H1 (cell line): ENCODE data around the gene PTPRG.

Experiments used
- BCL11A ChIP-seq, 2 experiments: IDR thresholded peaks; one replicate each; pipeline ENCODE4 v1.6.1; 2011; ENCODE audit warnings: low read depth in 2 of 2, low read length in 2 of 2, mild to moderate bottlenecking in 2 of 2
- HDAC2 ChIP-seq, 2 experiments: fragments of 300-600 bp in 1 of 2; sonication (generic) in 1 of 2; IDR thresholded peaks; 2 replicates each; pipeline ENCODE4 v1.6.1; 2011 to 2012; ENCODE audit warnings: low read depth in 2 of 2, low read length in 2 of 2, mild to moderate bottlenecking in 2 of 2, moderate library complexity in 2 of 2, borderline replicate concordance in 1 of 2, inconsistent platforms in 1 of 2
- JUN ChIP-seq: IDR thresholded peaks from 2 replicates; pipeline ENCODE4 v1.6.1; 2011; ENCODE audit warnings: low read depth, mild to moderate bottlenecking, improper control_type of control experiment, low read length
- JUND ChIP-seq: IDR thresholded peaks from 2 replicates; pipeline ENCODE4 v1.6.1; 2011; ENCODE audit warnings: mild to moderate bottlenecking, improper control_type of control experiment, low read length
- POLR2A ChIP-seq, 2 experiments: IDR thresholded peaks; 1 replicate in 1 of 2; 2 replicates in 1 of 2; pipeline ENCODE4 v1.6.1; 2011; ENCODE audit warnings: low read depth in 2 of 2, low read length in 2 of 2, mild to moderate bottlenecking in 2 of 2; ENCODE audit errors: control extremely low read depth in 1 of 2
- RAD21 ChIP-seq, 2 experiments: IDR thresholded peaks in 1 of 2; conservative IDR thresholded peaks in 1 of 2; 2 replicates each; pipeline ENCODE4 v1.6.1; 2011; ENCODE audit warnings: low read depth in 2 of 2, low read length in 2 of 2, improper control_type of control experiment in 1 of 2, inconsistent platforms in 1 of 2, mild to moderate bottlenecking in 1 of 2, moderate library complexity in 1 of 2
- SIRT6 ChIP-seq: IDR thresholded peaks from one replicate; pipeline ENCODE4 v1.7.1; 2012; ENCODE audit warnings: low read length, inconsistent platforms
- SUZ12 ChIP-seq: fragments of 200-600 bp; sonication (generic); IDR thresholded peaks from 2 replicates; pipeline ENCODE4 v1.6.1; 2012; ENCODE audit warnings: mild to moderate bottlenecking, inconsistent platforms, low read length, moderate library complexity, mixed read lengths
- TAF1 ChIP-seq: IDR thresholded peaks from 2 replicates; pipeline ENCODE4 v1.6.1; 2011; ENCODE audit warnings: mild to moderate bottlenecking, low read depth, low read length
- YY1 ChIP-seq: IDR thresholded peaks from 2 replicates; pipeline ENCODE4 v1.6.1; 2011; ENCODE audit warnings: low read depth, mild to moderate bottlenecking, low read length
- ZNF274 ChIP-seq: IDR thresholded peaks from 2 replicates; pipeline ENCODE4 v1.7.0; 2012; ENCODE audit warnings: low read length, borderline replicate concordance; ENCODE audit errors: extremely low read depth
- TF ChIP-seq, protein P1 (sequence below), 3 experiments: IDR thresholded peaks; 1 replicate in 2 of 3; 2 replicates in 1 of 3; pipeline versions ENCODE4 v1.5.1 to v1.6.1; 2011; ENCODE audit warnings: low read length in 3 of 3, mild to moderate bottlenecking in 3 of 3, inconsistent platforms in 2 of 3, low read depth in 1 of 3, moderate library complexity in 1 of 3; ENCODE audit not compliant: insufficient read depth in 1 of 3; ENCODE audit errors: control extremely low read depth in 1 of 3

- TF ChIP-seq, protein P1, sequence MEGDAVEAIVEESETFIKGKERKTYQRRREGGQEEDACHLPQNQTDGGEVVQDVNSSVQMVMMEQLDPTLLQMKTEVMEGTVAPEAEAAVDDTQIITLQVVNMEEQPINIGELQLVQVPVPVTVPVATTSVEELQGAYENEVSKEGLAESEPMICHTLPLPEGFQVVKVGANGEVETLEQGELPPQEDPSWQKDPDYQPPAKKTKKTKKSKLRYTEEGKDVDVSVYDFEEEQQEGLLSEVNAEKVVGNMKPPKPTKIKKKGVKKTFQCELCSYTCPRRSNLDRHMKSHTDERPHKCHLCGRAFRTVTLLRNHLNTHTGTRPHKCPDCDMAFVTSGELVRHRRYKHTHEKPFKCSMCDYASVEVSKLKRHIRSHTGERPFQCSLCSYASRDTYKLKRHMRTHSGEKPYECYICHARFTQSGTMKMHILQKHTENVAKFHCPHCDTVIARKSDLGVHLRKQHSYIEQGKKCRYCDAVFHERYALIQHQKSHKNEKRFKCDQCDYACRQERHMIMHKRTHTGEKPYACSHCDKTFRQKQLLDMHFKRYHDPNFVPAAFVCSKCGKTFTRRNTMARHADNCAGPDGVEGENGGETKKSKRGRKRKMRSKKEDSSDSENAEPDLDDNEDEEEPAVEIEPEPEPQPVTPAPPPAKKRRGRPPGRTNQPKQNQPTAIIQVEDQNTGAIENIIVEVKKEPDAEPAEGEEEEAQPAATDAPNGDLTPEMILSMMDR (IDR thresholded peaks at IDR 0.05; ENCODE audit: control extremely low read depth in 1 of 3, insufficient read depth in 1 of 3, low read depth in 1 of 3, low read length in 3 of 3) = no peak
- TF ChIP-seq ZNF274 = no peak
- TF ChIP-seq JUND = no peak
- TF ChIP-seq HDAC2 (IDR thresholded peaks at IDR 0.05; ENCODE audit: borderline replicate concordance in 1 of 2, low read depth in 2 of 2, low read length in 2 of 2) = no peak
- no peak for TF ChIP-seq SIRT6
- no peak for TF ChIP-seq SUZ12
- no peak for TF ChIP-seq RAD21 (IDR thresholded peaks at IDR 0.05 in 1 of 2, conservative IDR thresholded peaks at IDR 0.05 in 1 of 2; ENCODE audit: low read depth in 2 of 2, low read length in 2 of 2)
- TF ChIP-seq YY1 = no peak
- TF ChIP-seq BCL11A (IDR thresholded peaks at IDR 0.05; ENCODE audit: low read depth in 2 of 2, low read length in 2 of 2) = no peak
- no peak for TF ChIP-seq POLR2A (IDR thresholded peaks at IDR 0.05; ENCODE audit: control extremely low read depth in 1 of 2, low read depth in 2 of 2, low read length in 2 of 2)
- no peak for TF ChIP-seq JUN
- no peak for TF ChIP-seq TAF1
Observed at GRCh38 chr3:61765157-61765876, 203.9 kb downstream of the PTPRG start.
